Ascending aorta (tissue), 2 donors: ENCODE results near the gene SPDYE6. TPM values are rescaled to one million over a fixed set of nuclear protein-coding genes. Genes with fewer than 3 reads are reported as not detected.
"Not testable (repeated sequence)": the region's sequence is repeated elsewhere in the genome, so short reads cannot be mapped to it uniquely, and the experiment has no call there.

Experiments
- DNase-seq, 2 donors: peaks; one replicate each; pipeline ENCODE4 v3.0.0-alpha.2; 2019; ENCODE audit warnings: low spot score in 2 of 2
- H3K27ac ChIP-seq, 2 donors: fragments of 200-600 bp; sonication (generic); one replicate each; pipeline ENCODE4 v1.5.1; 2016 to 2017; ENCODE audit warnings: mild to moderate bottlenecking in 1 of 2
- H3K27me3 ChIP-seq: fragments of 200-600 bp; sonication (generic); one replicate; pipeline ENCODE4 v1.5.1; 2017
- H3K36me3 ChIP-seq, 2 donors: fragments of 200-600 bp; sonication (generic); one replicate each; pipeline ENCODE4 v1.5.1; 2016
- H3K4me1 ChIP-seq, 2 donors: fragments of 200-600 bp; sonication (generic); one replicate each; pipeline ENCODE4 v1.5.1; 2016 to 2017; ENCODE audit warnings: mild to moderate bottlenecking in 1 of 2
- H3K4me3 ChIP-seq, 2 donors: fragments of 200-600 bp; sonication (generic); one replicate each; pipeline ENCODE4 v1.5.1; 2016 to 2017; ENCODE audit warnings: mild to moderate bottlenecking in 1 of 2
- H3K9me3 ChIP-seq, 2 donors: fragments of 200-600 bp; sonication (generic); one replicate each; pipeline ENCODE4 v1.5.1; 2016
- CTCF ChIP-seq, 3 experiments: fragments of 200-600 bp in 2 of 3; fragments of 450-650 bp in 1 of 3; sonication (generic) in 2 of 3; IDR thresholded peaks; one replicate each; pipeline ENCODE4 v1.5.1; 2016 to 2019; ENCODE audit warnings: antibody characterized with exemption in 3 of 3, mild to moderate bottlenecking in 1 of 3, moderate library complexity in 1 of 3
- intact Hi-C: fragments of 100-400 bp; cut with DNase I; formaldehyde crosslinking; loops from one replicate; pipeline ENCODE4 v1.15.1; 2023
- total RNA-seq: library from RNA; depleted of rRNA; stranded (reverse); fragments of >200 nt; gene quantifications from one replicate; pipeline ENCODE4 v1.1.0, GENCODE V29; 2016

SPDYE6 gene
- total RNA-seq, 1 donor from 2014 or later: not detected

DNA sequence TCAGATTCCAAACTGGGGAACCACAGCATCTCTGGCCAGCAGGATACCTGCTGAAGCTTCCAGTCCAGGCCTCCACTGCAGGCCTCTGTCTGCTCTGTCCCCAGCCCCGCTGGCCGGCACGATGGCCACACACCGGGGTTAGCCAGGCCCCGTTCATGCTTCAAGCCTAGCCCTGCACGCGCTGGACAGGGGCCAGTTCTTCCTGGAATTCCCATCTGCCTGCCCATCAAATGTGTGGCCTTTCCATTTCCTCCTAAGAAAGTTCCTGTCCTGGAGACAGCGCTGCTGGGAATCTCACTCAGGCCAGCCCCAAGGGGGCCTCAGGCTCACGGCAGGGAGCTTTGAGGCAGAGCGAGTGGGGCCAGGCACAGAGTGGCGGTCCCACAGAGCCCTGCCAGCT lies 51.6 kb downstream of the SPDYE6 start:
- Histone ChIP-seq H3K9me3 (no peaks in the 10 kb centered on the region), H3K27ac (no peak overlapping the region), H3K36me3 (peaks cover 0 to 5% of the 10 kb centered on the region in 2 donors), H3K4me1 (no peaks in the 10 kb centered on the region), H3K27me3 (no peaks in the 10 kb centered on the region), H3K4me3 (no peak overlapping the region)
- no peak for DNase-seq
- intact Hi-C loops: no loop called here
- TF ChIP-seq CTCF (IDR thresholded peaks at IDR 0.05): no peak

- Histone ChIP-seq H3K27ac (no peak overlapping the region), H3K4me3 (no peak overlapping the region), H3K4me1 (no peaks in the 10 kb centered on the region), H3K27me3 (no peaks in the 10 kb centered on the region), H3K36me3 (peaks cover 0 to 2% of the 10 kb centered on the region in 2 donors), H3K9me3 (no peaks in the 10 kb centered on the region)
- DNase-seq: no peak
- intact Hi-C loops: no loop called here
- TF ChIP-seq CTCF (IDR thresholded peaks at IDR 0.05): no peak
Observed at GRCh38 chr7:102303669-102304422, 52.4 kb downstream of the SPDYE6 start.

GRCh38 chr7:102302025-102302424 lies 54.2 kb downstream of the SPDYE6 start:
- Histone ChIP-seq H3K4me1 (no peaks in the 10 kb centered on the region), H3K36me3 (no peaks in the 10 kb centered on the region), H3K27ac (no peak overlapping the region), H3K4me3 (no peak overlapping the region), H3K27me3 (no peaks in the 10 kb centered on the region), H3K9me3 (no peaks in the 10 kb centered on the region)
- intact Hi-C loops: no loop called here
- TF ChIP-seq CTCF (IDR thresholded peaks at IDR 0.05): no peak
- DNase-seq: no peak

DNA sequence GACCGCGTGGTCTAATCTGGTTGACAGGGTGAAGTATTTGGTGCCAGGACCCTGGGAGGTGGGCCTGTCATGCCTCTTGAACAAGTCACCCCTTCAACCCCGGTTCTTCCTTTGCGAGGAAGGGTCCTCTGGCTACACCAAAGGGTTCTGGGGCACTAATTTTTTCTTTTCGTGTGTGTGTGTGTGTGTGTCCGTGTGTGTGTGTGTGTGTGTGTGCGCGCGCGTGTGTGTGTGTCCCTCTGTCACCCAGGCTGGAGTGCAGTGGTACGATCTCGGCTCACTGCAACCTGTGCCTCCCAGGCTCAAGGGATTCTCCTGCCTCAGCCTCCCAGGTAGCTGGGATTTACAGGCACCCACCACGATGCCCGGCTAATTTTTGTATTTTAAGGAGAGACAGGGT lies 54.9 kb downstream of the SPDYE6 start:
- intact Hi-C loops, H3K27me3 ChIP-seq: not testable (repeated sequence)

GRCh38 chr7:102300643-102301221 lies 55.5 kb downstream of the SPDYE6 start:
- Histone ChIP-seq H3K36me3 (no peaks in the 10 kb centered on the region), H3K4me3 (peak overlapping the region in 1 of 2 donors; percentile 18), H3K27ac (no peak overlapping the region), H3K4me1 (no peaks in the 10 kb centered on the region), H3K9me3 (no peaks in the 10 kb centered on the region), H3K27me3 (no peaks in the 10 kb centered on the region)
- DNase-seq: no peak
- peak in 1 of 3 experiments; percentile 9 for TF ChIP-seq CTCF (IDR thresholded peaks at IDR 0.05)
- intact Hi-C loops: no loop called here

More for the DNA sequence above, 54.9 kb downstream of the SPDYE6 start:
- not testable (repeated sequence) for H3K4me3 ChIP-seq, DNase-seq, H3K27ac ChIP-seq, H3K4me1 ChIP-seq, H3K36me3 ChIP-seq, H3K9me3 ChIP-seq

DNA sequence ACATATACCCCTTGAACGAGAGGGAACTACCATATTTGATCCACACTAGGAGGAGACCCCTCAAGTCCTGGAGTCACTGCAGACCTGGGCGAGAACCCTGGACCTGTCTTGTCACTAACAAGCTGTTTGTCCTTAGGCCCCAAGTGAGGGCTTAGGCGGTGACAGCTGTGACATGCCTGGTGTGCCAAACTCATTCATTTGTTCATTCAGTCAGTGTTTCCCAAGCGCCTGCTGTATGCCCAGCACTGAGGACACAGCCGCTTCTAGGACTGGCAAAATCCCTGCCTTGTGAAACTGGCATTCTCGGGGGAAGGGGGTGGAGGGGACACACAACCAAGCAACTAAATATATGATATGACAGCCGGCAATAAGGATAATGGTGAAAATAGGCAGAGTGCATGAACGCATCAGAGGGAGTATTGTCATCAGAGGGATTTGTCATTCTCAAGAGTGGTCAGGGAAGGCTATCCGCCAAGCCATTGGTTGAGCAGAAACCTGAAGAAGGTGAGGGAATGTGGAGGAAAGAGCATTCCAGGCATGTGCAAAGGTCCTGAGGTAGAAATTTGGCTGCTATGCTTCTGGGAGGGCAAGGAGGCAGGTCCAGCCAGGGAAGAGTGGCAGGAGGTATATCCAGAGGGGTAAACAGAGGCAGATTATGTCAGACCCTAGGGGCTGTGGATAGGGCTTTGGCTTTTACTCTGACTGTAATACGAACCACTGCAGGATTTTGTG lies 58.6 kb downstream of the SPDYE6 start:
- Histone ChIP-seq H3K27me3 (no peaks in the 10 kb centered on the region), H3K4me1 (no peaks in the 10 kb centered on the region)
- TF ChIP-seq CTCF (IDR thresholded peaks at IDR 0.05): no peak

More for the DNA sequence above, 58.6 kb downstream of the SPDYE6 start:
- Histone ChIP-seq H3K4me3 (no peak overlapping the region), H3K36me3 (no peaks in the 10 kb centered on the region), H3K27ac (no peak overlapping the region), H3K9me3 (no peaks in the 10 kb centered on the region)
- intact Hi-C loops: no loop called here
- DNase-seq: no peak
